Astrocyte (in vitro differentiated cells and primary cell): ENCODE measurements around the gene PTPRCAP. TPM values are rescaled to one million over a fixed set of nuclear protein-coding genes. Genes with fewer than 3 reads are reported as not detected.
A peak's percentile ranks its signal among the peaks of the same experiment; 100 is the strongest.

Experiments used
- DNase-seq: peaks from one replicate; pipeline ENCODE4 v3.0.0-alpha.2; 2010; ENCODE audit warnings: low read depth
- FAIRE-seq: peaks from 2 replicates; lab custom pipeline; 2011; peaks lifted over from hg19 to GRCh38; lab: Jason Lieb, UNC
- H2AFZ ChIP-seq: 2 replicates; pipeline ENCODE4 v1.6.0; 2012; ENCODE audit warnings: low read depth, low read length, inconsistent platforms
- H3K27ac ChIP-seq: 2 replicates; pipeline ENCODE4 v1.5.1; 2011; ENCODE audit warnings: low read depth, low read length, inconsistent platforms
- H3K27me3 ChIP-seq: 2 replicates; pipeline ENCODE4 v1.6.0; 2011; ENCODE audit warnings: low read length, inconsistent platforms; ENCODE audit not compliant: insufficient read depth
- H3K36me3 ChIP-seq: 2 replicates; pipeline ENCODE4 v1.5.1; 2011; ENCODE audit warnings: low read length, inconsistent platforms; ENCODE audit not compliant: insufficient read depth
- H3K4me1 ChIP-seq: 2 replicates; pipeline ENCODE4 v1.5.1; 2011; ENCODE audit warnings: low read length, inconsistent platforms; ENCODE audit not compliant: insufficient read depth
- H3K4me2 ChIP-seq: 2 replicates; pipeline ENCODE4 v1.6.0; 2012; ENCODE audit warnings: low read length, inconsistent platforms
- H3K4me3 ChIP-seq: 2 replicates; pipeline ENCODE4 v1.5.1; 2011; ENCODE audit warnings: low read depth, mild to moderate bottlenecking, low read length, inconsistent platforms; ENCODE audit not compliant: insufficient read depth
- H3K79me2 ChIP-seq: 2 replicates; pipeline ENCODE4 v1.6.0; 2012; ENCODE audit warnings: mild to moderate bottlenecking, low read length, inconsistent platforms; ENCODE audit not compliant: insufficient read depth
- H3K9ac ChIP-seq: 2 replicates; pipeline ENCODE4 v1.6.0; 2012; ENCODE audit warnings: mild to moderate bottlenecking, low read length, inconsistent platforms
- H3K9me3 ChIP-seq: 2 replicates; pipeline ENCODE4 v1.5.1; 2012; ENCODE audit warnings: low read depth, mild to moderate bottlenecking, low read length, inconsistent platforms; ENCODE audit not compliant: insufficient read depth
- H4K20me1 ChIP-seq: 2 replicates; pipeline ENCODE4 v1.6.0; 2012; ENCODE audit warnings: low read length, inconsistent platforms; ENCODE audit not compliant: insufficient read depth
- H3K27ac Mint-ChIP-seq: one replicate; pipeline ENCODE4 v1.8.0; 2021; ENCODE audit warnings: mild to moderate bottlenecking, mixed read lengths; ENCODE audit not compliant: unreplicated experiment
- H3K27me3 Mint-ChIP-seq: one replicate; pipeline ENCODE4 v1.8.0; 2021; ENCODE audit warnings: low read depth, mixed read lengths; ENCODE audit not compliant: unreplicated experiment
- H3K36me3 Mint-ChIP-seq: one replicate; pipeline ENCODE4 v1.8.0; 2021; ENCODE audit warnings: low read depth, mixed read lengths; ENCODE audit not compliant: unreplicated experiment
- H3K4me1 Mint-ChIP-seq: one replicate; pipeline ENCODE4 v1.8.0; 2021; ENCODE audit warnings: low read depth, mixed read lengths; ENCODE audit not compliant: unreplicated experiment
- H3K4me3 Mint-ChIP-seq: one replicate; pipeline ENCODE4 v1.8.0; 2021; ENCODE audit warnings: mild to moderate bottlenecking, moderate library complexity, mixed read lengths; ENCODE audit not compliant: unreplicated experiment
- H3K9me3 Mint-ChIP-seq: one replicate; pipeline ENCODE4 v1.8.0; 2021; ENCODE audit warnings: mild to moderate bottlenecking, mixed read lengths; ENCODE audit not compliant: unreplicated experiment
- EZH2 ChIP-seq: IDR thresholded peaks from 2 replicates; pipeline ENCODE4 v1.6.1; 2012; ENCODE audit warnings: mild to moderate bottlenecking, low read length, inconsistent platforms; ENCODE audit not compliant: insufficient read depth
- total RNA-seq: library from RNA; stranded (reverse); gene quantifications from 2 replicates; pipeline ENCODE4 v1.2.1, GENCODE V29; 2021
- TF ChIP-seq, protein P1 (sequence below): IDR thresholded peaks from 2 replicates; pipeline ENCODE4 v1.5.1; 2011; ENCODE audit warnings: low read depth, mild to moderate bottlenecking, inconsistent platforms, low read length, moderate library complexity; ENCODE audit not compliant: insufficient read depth

Gene PTPRCAP
- total RNA-seq, 1 donor from 2014 or later, result 1.7 TPM

- peaks cover 8% of the 10 kb centered on the region for H3K4me1 ChIP-seq
- no peaks in the 10 kb centered on the region for H3K9me3 ChIP-seq
- DNase-seq (no peak), FAIRE-seq (no peak)
- H3K27ac ChIP-seq, result no peak overlapping the region
- H3K4me2 ChIP-seq, result no peak overlapping the region
- no peak overlapping the region for H2AFZ ChIP-seq
- no peak overlapping the region for H3K9ac ChIP-seq
- H3K27me3 Mint-ChIP-seq, result peaks cover 23% of the 10 kb centered on the region
- H3K9me3 Mint-ChIP-seq, result no peaks in the 10 kb centered on the region
- H3K27me3 ChIP-seq, result peaks cover 7% of the 10 kb centered on the region
- no peak overlapping the region for H3K27ac Mint-ChIP-seq
- peak overlapping the region; percentile 52 for H3K4me3 Mint-ChIP-seq
- H3K36me3 Mint-ChIP-seq, result peaks cover 2% of the 10 kb centered on the region
- no peak overlapping the region for H3K4me3 ChIP-seq
- H3K36me3 ChIP-seq, result no peaks in the 10 kb centered on the region
- no peaks in the 10 kb centered on the region for H4K20me1 ChIP-seq
- H3K79me2 ChIP-seq, result no peaks in the 10 kb centered on the region
- TF ChIP-seq, protein P1, sequence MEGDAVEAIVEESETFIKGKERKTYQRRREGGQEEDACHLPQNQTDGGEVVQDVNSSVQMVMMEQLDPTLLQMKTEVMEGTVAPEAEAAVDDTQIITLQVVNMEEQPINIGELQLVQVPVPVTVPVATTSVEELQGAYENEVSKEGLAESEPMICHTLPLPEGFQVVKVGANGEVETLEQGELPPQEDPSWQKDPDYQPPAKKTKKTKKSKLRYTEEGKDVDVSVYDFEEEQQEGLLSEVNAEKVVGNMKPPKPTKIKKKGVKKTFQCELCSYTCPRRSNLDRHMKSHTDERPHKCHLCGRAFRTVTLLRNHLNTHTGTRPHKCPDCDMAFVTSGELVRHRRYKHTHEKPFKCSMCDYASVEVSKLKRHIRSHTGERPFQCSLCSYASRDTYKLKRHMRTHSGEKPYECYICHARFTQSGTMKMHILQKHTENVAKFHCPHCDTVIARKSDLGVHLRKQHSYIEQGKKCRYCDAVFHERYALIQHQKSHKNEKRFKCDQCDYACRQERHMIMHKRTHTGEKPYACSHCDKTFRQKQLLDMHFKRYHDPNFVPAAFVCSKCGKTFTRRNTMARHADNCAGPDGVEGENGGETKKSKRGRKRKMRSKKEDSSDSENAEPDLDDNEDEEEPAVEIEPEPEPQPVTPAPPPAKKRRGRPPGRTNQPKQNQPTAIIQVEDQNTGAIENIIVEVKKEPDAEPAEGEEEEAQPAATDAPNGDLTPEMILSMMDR, result no peak
- no peak for TF ChIP-seq EZH2
- peaks cover 4% of the 10 kb centered on the region for H3K4me1 Mint-ChIP-seq
Observed at GRCh38 chr11:67416416-67417335, 20.8 kb downstream of the PTPRCAP start.

DNA sequence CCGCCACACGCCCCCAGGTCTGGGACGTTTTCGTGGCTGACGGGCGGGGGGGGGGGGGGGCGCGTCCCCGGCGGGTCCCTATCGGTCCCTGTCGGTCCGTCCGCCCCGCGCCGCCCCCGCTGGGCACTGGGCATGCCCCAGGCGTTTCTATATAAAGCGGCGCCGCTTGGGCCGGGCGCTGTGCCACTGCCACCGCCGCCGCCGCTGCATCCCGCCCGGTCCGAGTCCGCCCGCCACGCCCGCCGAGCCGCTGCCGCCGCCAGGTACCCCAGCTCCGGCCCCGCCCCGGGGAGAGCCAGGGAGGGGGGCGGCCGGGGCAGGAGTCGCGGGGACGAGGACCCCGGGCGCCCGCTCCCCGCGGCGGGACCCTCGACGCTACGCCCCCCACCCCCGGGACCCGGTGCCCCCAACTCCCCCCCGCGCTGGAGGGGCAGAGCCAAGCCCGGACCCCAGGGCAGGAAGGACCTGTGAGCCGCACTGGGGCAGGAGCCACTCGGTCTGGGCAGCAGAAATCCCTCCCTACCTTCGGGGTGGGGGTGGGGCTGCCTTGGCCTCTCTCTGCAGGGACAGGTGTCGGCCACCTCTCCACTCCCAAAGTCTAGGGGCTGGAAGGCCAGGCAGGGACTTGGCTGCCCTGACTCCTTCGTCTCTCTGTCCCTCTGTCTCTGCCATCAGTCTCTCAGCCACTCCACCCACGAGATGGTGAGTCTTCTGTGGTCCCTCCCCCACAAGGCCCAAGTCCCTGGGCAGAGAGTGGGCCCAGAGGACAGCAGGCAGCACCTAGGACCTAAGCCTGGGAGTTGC lies 21.8 kb downstream of the PTPRCAP start, which contains the start of gene CARNS1:
CARNS1 (plus strand) TSS at position 178 of the 804 bp plus-strand sequence; CDS start at position 700, 522 bp downstream.
- H3K4me1 Mint-ChIP-seq, result peaks cover 4% of the 10 kb centered on the region
- Histone ChIP-seq H4K20me1 (no peaks in the 10 kb centered on the region), H3K79me2 (no peaks in the 10 kb centered on the region), H3K4me3 (peak within 1 kb of the TSS; percentile 23), H2AFZ (peak within 1 kb of the TSS; percentile 47), H3K27me3 (peaks cover 15% of the 10 kb centered on the region), H3K4me1 (peaks cover 8% of the 10 kb centered on the region), H3K36me3 (no peaks in the 10 kb centered on the region), H3K27ac (no peak within 1 kb of the TSS), H3K4me2 (peak within 1 kb of the TSS; percentile 50), H3K9me3 (no peaks in the 10 kb centered on the region), H3K9ac (no peak within 1 kb of the TSS)
- peaks cover 27% of the 10 kb centered on the region for H3K27me3 Mint-ChIP-seq
- no peaks in the 10 kb centered on the region for H3K9me3 Mint-ChIP-seq
- no peak for FAIRE-seq
- peak within 1 kb of the TSS; percentile 52 for H3K4me3 Mint-ChIP-seq
- H3K27ac Mint-ChIP-seq, result no peak within 1 kb of the TSS
- DNase-seq, result no peak
- peaks cover 2% of the 10 kb centered on the region for H3K36me3 Mint-ChIP-seq
- TF ChIP-seq, protein P1, result no peak
- no peak for TF ChIP-seq EZH2
